PC-9 (cell line): Measurements from ENCODE around the gene IQCN.

Experiments used
- EZH2 ChIP-seq: fragments of 200-600 bp; sonication (generic); IDR thresholded peaks from 2 replicates; pipeline ENCODE4 v1.8.0; 2017; ENCODE audit warnings: antibody characterized with exemption, low read depth
- TF ChIP-seq, protein P1 (sequence below): fragments of 200-600 bp; sonication (generic); conservative IDR thresholded peaks from 2 replicates; pipeline ENCODE4 v1.6.1; 2017; ENCODE audit warnings: mixed run types, antibody characterized with exemption, mild to moderate bottlenecking, moderate library complexity

DNA sequence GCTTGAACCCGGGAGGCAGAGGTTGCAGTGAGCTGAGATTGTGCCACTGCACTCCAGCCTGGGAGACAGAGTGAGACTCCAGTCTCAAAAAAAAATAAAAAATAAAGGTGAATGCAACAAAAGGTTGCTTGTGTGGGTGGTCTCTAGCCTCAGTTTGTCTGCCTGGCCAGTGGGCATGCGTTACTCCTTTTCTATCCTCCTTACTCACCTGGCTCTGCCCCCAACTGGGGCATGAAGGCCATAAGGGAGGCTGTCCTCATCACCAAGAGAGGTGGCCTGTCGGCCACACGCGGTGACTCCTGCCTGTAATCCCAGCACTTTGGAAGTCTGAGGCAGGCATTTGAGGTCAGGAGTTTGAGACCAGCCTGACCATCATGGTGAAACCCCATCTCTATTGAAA is 9.1 kb upstream of the IQCN start:
- TF ChIP-seq, protein P1, sequence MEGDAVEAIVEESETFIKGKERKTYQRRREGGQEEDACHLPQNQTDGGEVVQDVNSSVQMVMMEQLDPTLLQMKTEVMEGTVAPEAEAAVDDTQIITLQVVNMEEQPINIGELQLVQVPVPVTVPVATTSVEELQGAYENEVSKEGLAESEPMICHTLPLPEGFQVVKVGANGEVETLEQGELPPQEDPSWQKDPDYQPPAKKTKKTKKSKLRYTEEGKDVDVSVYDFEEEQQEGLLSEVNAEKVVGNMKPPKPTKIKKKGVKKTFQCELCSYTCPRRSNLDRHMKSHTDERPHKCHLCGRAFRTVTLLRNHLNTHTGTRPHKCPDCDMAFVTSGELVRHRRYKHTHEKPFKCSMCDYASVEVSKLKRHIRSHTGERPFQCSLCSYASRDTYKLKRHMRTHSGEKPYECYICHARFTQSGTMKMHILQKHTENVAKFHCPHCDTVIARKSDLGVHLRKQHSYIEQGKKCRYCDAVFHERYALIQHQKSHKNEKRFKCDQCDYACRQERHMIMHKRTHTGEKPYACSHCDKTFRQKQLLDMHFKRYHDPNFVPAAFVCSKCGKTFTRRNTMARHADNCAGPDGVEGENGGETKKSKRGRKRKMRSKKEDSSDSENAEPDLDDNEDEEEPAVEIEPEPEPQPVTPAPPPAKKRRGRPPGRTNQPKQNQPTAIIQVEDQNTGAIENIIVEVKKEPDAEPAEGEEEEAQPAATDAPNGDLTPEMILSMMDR, result no peak
- no peak for TF ChIP-seq EZH2
